Stimulated activated CD4-positive, alpha-beta T cell treated with anti-CD3 and anti-CD28 coated beads, Interleukin-12 subunit alpha, Interleukin-12 subunit beta, amount 100 ng/mL, for 48 hours (primary cell): ENCODE data around the gene NOS1AP.

Experiments
- DNase-seq, 3 donors: peaks; one replicate each; pipeline ENCODE4 v3.0.0-alpha.2; 2020; ENCODE audit warnings: low read depth in 2 of 3, low spot score in 1 of 3

NOS1AP gene

GRCh38 chr1:162360237-162360873 is 290.9 kb downstream of the NOS1AP start:
- no peak for DNase-seq

- DNase-seq, result no peak
Observed at GRCh38 chr1:162360874-162361260, 291.4 kb downstream of the NOS1AP start.

GRCh38 chr1:162361349-162361748 is 291.9 kb downstream of the NOS1AP start:
- no peak for DNase-seq

GRCh38 chr1:162363823-162364222 is 294.3 kb downstream of the NOS1AP start:
- no peak for DNase-seq

GRCh38 chr1:162364498-162364897 is 295.0 kb downstream of the NOS1AP start:
- no peak for DNase-seq

- DNase-seq, result no peak
Observed at GRCh38 chr1:162365284-162366020, 296.0 kb downstream of the NOS1AP start.

- no peak for DNase-seq
Observed at GRCh38 chr1:162366149-162366548, 296.7 kb downstream of the NOS1AP start.

GRCh38 chr1:162366671-162367070 is 297.2 kb downstream of the NOS1AP start:
- no peak for DNase-seq

- no peak for DNase-seq
Observed at GRCh38 chr1:162367073-162367472, 297.6 kb downstream of the NOS1AP start.

- DNase-seq, result no peak
Observed at GRCh38 chr1:162367772-162368171, 298.3 kb downstream of the NOS1AP start.

- no peak for DNase-seq
Observed at GRCh38 chr1:162368451-162368850, 299.0 kb downstream of the NOS1AP start.

- no peak for DNase-seq
Observed at GRCh38 chr1:162369571-162369970, 300.1 kb downstream of the NOS1AP start.

- DNase-seq, result no peak
Observed at GRCh38 chr1:162370161-162370560, 300.7 kb downstream of the NOS1AP start.

- no peak for DNase-seq
Observed at GRCh38 chr1:162370721-162371120, 301.2 kb downstream of the NOS1AP start.

GRCh38 chr1:162371611-162372010 is 302.1 kb downstream of the NOS1AP start:
- no peak for DNase-seq

GRCh38 chr1:162372159-162373071 is 302.9 kb downstream of the NOS1AP start:
- DNase-seq, result no peak

GRCh38 chr1:162373072-162373427 is 303.6 kb downstream of the NOS1AP start:
- no peak for DNase-seq

- DNase-seq, result no peak
Observed at GRCh38 chr1:162373541-162374260, 304.2 kb downstream of the NOS1AP start.

- DNase-seq, result no peak
Observed at GRCh38 chr1:162374406-162374805, 304.9 kb downstream of the NOS1AP start.

GRCh38 chr1:162375463-162375862 is 306.0 kb downstream of the NOS1AP start:
- no peak for DNase-seq

- DNase-seq, result no peak
Observed at GRCh38 chr1:162376691-162377090, 307.2 kb downstream of the NOS1AP start, which contains the start of gene SPATA46. Gene SPATA46, minus strand, starts transcription at chr1:162376854. Its CDS starts 64 bp downstream, at chr1:162376790.
